ENCODE results near the gene MAST4.

Gene MAST4

DNA sequence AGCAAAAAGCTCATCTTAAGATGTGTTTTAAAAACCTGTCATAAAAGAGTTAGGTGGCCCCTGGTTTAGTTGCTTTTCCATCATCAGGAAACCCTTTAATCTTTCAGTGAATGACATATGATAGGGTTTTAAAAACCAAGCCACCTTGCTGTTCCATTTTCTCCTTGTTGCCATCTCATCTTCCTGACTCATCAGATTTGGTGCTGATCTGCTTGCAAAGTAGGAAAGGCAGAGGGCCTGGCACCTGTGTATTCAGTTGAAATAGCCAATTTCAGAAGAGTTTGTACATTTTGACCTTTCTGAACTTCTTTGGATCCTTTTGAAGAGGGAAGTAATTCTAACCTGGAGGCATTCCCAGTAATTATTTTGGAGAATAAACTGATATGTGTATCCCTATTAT is 327.7 kb downstream of the MAST4 start:
- no peak overlapping the region for H3K27ac ChIP-seq (ENCODE audit: extremely low read depth, low read depth, low read length)

DNA sequence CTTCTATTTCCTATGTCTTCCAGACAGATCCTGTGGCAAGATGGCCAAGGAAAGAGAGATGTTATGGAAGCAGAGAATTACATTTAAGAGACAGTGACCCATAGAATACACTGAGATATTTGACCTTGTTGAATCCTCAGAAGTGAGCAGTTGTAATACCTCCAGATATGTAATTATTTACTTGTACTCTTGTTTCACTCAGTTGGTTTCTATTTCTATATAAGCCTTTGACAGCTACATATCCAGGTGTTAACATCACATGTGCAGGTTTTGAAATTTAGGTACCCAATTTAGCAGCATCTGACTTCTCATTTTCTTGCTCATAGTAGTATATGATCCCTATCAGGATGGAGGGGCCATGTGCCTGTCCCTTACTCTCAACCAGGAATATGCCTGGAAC is 330.9 kb downstream of the MAST4 start:
- Histone ChIP-seq H3K4me3 (ENCODE audit: low read depth, low read length) (no peak overlapping the region), H3K27ac (ENCODE audit: extremely low read depth, low read depth, low read length) (no peak overlapping the region), H3K9me3 (ENCODE audit: control insufficient read depth, insufficient read depth, low read depth, low read length) (no peaks in the 10 kb centered on the region), H3K36me3 (ENCODE audit: control insufficient read depth in 2 of 2, insufficient read depth in 1 of 2, low read length in 2 of 2) (no peaks in the 10 kb centered on the region), H3K4me1 (ENCODE audit: control insufficient read depth, insufficient read depth, low read length) (no peaks in the 10 kb centered on the region)
- no peak for TF ChIP-seq ZNF202 (tag by site-specific recombination; IDR thresholded peaks at IDR 0.05; ENCODE audit: borderline replicate concordance)
- TF ChIP-seq TRIM28 (IDR thresholded peaks at IDR 0.05; ENCODE audit: borderline replicate concordance, low read length): no peak
- TF ChIP-seq RBAK (tag by site-specific recombination; IDR thresholded peaks at IDR 0.05): no peak
- TF ChIP-seq ZNF473 (tag by site-specific recombination; IDR thresholded peaks at IDR 0.05): no peak
- TF ChIP-seq YY1 (tag by site-specific recombination; IDR thresholded peaks at IDR 0.05): no peak
- ChIA-PET CTCF (no interaction called here), POLR2A (no interaction called here)

More for the DNA sequence above, 327.7 kb downstream of the MAST4 start:
- Histone ChIP-seq H3K4me3 (ENCODE audit: low read depth, low read length) (no peak overlapping the region), H3K9me3 (ENCODE audit: control insufficient read depth, insufficient read depth, low read depth, low read length) (no peaks in the 10 kb centered on the region), H3K4me1 (ENCODE audit: control insufficient read depth, insufficient read depth, low read length) (no peaks in the 10 kb centered on the region), H3K36me3 (ENCODE audit: control insufficient read depth in 2 of 2, insufficient read depth in 1 of 2, low read length in 2 of 2) (no peaks in the 10 kb centered on the region)
- no peak for TF ChIP-seq HOXC10 (CRISPR knock-in tag; IDR thresholded peaks at IDR 0.05)
- TF ChIP-seq ZNF133 (tag by site-specific recombination; IDR thresholded peaks at IDR 0.05): no peak
- TF ChIP-seq ZNF48 (tag by site-specific recombination; IDR thresholded peaks at IDR 0.05): no peak
- no peak for TF ChIP-seq ZBTB48 (tag by site-specific recombination; IDR thresholded peaks at IDR 0.05)
- TF ChIP-seq ZNF132 (tag by site-specific recombination; IDR thresholded peaks at IDR 0.05; ENCODE audit: borderline replicate concordance): no peak
- TF ChIP-seq ZNF600 (tag by site-specific recombination; IDR thresholded peaks at IDR 0.05): no peak
- no peak for TF ChIP-seq ZNF747 (tag by site-specific recombination; IDR thresholded peaks at IDR 0.05)
- TF ChIP-seq, protein P1, sequence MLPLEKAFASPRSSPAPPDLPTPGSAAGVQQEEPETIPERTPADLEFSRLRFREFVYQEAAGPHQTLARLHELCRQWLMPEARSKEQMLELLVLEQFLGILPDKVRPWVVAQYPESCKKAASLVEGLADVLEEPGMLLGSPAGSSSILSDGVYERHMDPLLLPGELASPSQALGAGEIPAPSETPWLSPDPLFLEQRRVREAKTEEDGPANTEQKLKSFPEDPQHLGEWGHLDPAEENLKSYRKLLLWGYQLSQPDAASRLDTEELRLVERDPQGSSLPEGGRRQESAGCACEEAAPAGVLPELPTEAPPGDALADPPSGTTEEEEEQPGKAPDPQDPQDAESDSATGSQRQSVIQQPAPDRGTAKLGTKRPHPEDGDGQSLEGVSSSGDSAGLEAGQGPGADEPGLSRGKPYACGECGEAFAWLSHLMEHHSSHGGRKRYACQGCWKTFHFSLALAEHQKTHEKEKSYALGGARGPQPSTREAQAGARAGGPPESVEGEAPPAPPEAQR (tag by site-specific recombination; IDR thresholded peaks at IDR 0.05): no peak
- no peak for TF ChIP-seq ZNF623 (tag by site-specific recombination; IDR thresholded peaks at IDR 0.05)
- TF ChIP-seq, protein P2, sequence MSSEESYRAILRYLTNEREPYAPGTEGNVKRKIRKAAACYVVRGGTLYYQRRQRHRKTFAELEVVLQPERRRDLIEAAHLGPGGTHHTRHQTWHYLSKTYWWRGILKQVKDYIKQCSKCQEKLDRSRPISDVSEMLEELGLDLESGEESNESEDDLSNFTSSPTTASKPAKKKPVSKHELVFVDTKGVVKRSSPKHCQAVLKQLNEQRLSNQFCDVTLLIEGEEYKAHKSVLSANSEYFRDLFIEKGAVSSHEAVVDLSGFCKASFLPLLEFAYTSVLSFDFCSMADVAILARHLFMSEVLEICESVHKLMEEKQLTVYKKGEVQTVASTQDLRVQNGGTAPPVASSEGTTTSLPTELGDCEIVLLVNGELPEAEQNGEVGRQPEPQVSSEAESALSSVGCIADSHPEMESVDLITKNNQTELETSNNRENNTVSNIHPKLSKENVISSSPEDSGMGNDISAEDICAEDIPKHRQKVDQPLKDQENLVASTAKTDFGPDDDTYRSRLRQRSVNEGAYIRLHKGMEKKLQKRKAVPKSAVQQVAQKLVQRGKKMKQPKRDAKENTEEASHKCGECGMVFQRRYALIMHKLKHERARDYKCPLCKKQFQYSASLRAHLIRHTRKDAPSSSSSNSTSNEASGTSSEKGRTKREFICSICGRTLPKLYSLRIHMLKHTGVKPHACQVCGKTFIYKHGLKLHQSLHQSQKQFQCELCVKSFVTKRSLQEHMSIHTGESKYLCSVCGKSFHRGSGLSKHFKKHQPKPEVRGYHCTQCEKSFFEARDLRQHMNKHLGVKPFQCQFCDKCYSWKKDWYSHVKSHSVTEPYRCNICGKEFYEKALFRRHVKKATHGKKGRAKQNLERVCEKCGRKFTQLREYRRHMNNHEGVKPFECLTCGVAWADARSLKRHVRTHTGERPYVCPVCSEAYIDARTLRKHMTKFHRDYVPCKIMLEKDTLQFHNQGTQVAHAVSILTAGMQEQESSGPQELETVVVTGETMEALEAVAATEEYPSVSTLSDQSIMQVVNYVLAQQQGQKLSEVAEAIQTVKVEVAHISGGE (tag by site-specific recombination; conservative IDR thresholded peaks at IDR 0.05; ENCODE audit: low read depth): no peak
- ChIA-PET CTCF (no interaction called here), POLR2A (no interaction called here)

DNA sequence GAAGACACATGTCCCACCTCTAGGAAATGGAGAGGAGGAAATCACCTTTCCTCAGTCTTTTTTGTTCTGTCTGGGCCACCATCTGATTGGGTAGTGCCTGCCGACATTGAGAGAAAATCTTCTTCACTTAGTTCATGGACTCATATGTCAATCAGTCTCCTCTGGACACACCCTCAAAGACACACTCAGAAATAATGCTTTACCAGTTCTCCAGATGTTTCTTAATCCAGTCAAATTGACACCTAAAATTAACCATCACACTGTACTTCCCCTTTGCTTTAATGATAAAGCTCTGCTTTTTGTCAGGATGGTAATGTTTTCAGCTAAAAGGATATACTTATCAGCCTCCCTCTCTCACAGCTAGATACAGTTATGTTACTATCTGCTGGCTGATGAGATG is 333.1 kb downstream of the MAST4 start:
- Histone ChIP-seq H3K4me1 (ENCODE audit: control insufficient read depth, insufficient read depth, low read length) (peaks cover 3% of the 10 kb centered on the region; the same call in 1 of the 2 replicates), H3K9me3 (ENCODE audit: control insufficient read depth, insufficient read depth, low read depth, low read length) (no peaks in the 10 kb centered on the region), H3K4me3 (ENCODE audit: low read depth, low read length) (no peak overlapping the region), H3K36me3 (ENCODE audit: control insufficient read depth in 2 of 2, insufficient read depth in 1 of 2, low read length in 2 of 2) (no peaks in the 10 kb centered on the region), H3K27ac (ENCODE audit: extremely low read depth, low read depth, low read length) (no peak overlapping the region)
- ChIA-PET POLR2A (no interaction called here), CTCF (interaction anchor here (1.0 to 2.1 kb wide), 2 partner anchors 58 to 112 kb away, joined by 3 to 5 read pairs; no protein-coding TSS in a partner anchor)
- TF ChIP-seq ZNF792 (tag by site-specific recombination; IDR thresholded peaks at IDR 0.05): no peak
